DND-41 (cell line): Measurements from ENCODE around the gene SRRM1.

Source experiments
- EZH2 ChIP-seq: IDR thresholded peaks from 3 replicates; pipeline ENCODE4 v1.6.1; 2012; ENCODE audit warnings: borderline replicate concordance, low read depth, mild to moderate bottlenecking, moderate library complexity, low read length, inconsistent platforms; ENCODE audit not compliant: severe bottlenecking
- TF ChIP-seq, protein P1 (sequence below): IDR thresholded peaks from 2 replicates; pipeline ENCODE4 v1.5.1; 2012; ENCODE audit warnings: borderline replicate concordance, low read length, moderate library complexity, mild to moderate bottlenecking; ENCODE audit not compliant: poor library complexity, severe bottlenecking; ENCODE audit errors: extremely low read depth

- TF ChIP-seq, protein P1, sequence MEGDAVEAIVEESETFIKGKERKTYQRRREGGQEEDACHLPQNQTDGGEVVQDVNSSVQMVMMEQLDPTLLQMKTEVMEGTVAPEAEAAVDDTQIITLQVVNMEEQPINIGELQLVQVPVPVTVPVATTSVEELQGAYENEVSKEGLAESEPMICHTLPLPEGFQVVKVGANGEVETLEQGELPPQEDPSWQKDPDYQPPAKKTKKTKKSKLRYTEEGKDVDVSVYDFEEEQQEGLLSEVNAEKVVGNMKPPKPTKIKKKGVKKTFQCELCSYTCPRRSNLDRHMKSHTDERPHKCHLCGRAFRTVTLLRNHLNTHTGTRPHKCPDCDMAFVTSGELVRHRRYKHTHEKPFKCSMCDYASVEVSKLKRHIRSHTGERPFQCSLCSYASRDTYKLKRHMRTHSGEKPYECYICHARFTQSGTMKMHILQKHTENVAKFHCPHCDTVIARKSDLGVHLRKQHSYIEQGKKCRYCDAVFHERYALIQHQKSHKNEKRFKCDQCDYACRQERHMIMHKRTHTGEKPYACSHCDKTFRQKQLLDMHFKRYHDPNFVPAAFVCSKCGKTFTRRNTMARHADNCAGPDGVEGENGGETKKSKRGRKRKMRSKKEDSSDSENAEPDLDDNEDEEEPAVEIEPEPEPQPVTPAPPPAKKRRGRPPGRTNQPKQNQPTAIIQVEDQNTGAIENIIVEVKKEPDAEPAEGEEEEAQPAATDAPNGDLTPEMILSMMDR, result peak; percentile 74
- no peak for TF ChIP-seq EZH2
These were observed 7.8 kb upstream of the SRRM1 start for GRCh38 chr1:24635195-24635843.
